Breast epithelium (tissue), 3 donors: ENCODE data around the gene SMAD1.

Experiments
- CTCF ChIP-seq, 3 donors: fragments of 450-650 bp; IDR thresholded peaks; one replicate each; pipeline ENCODE4 v1.5.1; 2016 to 2017; ENCODE audit warnings: antibody characterized with exemption in 3 of 3, mild to moderate bottlenecking in 3 of 3, moderate library complexity in 3 of 3
- POLR2A ChIP-seq: fragments of 450-650 bp; IDR thresholded peaks from one replicate; pipeline ENCODE4 v1.6.1; 2016; ENCODE audit warnings: antibody characterized with exemption, mild to moderate bottlenecking, moderate library complexity
- POLR2AphosphoS5 ChIP-seq, 3 donors: sonication (generic); formaldehyde crosslinking; IDR thresholded peaks; one replicate each; pipeline ENCODE4 v1.6.1; 2017; ENCODE audit warnings: antibody characterized with exemption in 3 of 3

DNA sequence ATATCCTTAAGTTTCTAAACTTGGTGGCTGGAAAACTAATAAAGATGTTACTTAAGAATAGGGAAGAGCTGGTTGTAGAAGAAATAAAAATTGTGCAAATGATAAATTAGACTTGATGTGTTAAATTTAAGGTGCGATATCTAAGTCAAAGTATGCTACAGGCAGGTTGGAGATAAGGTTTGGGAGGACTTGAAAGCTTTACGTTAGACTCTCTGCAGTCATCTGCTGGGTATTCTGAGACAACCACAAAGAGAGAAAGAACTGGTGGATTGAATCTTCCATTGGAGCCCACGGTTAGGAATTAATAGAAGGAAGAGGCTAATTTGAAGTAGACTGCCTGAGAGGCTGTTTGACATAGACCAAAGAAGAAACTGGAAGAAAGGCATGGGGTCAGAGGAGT lies 7.9 kb downstream of the SMAD1 start:
- no peak for TF ChIP-seq CTCF (IDR thresholded peaks at IDR 0.05)
- no peak for TF ChIP-seq POLR2A
- TF ChIP-seq POLR2AphosphoS5 (IDR thresholded peaks at IDR 0.05) = no peak
